HG03520 (cell line): ENCODE measurements around the gene FBL.
"Not testable (repeated sequence)": the region's sequence is repeated elsewhere in the genome, so short reads cannot be mapped to it uniquely, and the experiment has no call there.

Source experiments
- ATAC-seq: cut with Tn5 transposase; IDR thresholded peaks from one replicate; pipeline ENCODE4 v1.9.1; 2021; ENCODE audit warnings: mild to moderate bottlenecking, moderate library complexity; ENCODE audit not compliant: unreplicated experiment

FBL gene

DNA sequence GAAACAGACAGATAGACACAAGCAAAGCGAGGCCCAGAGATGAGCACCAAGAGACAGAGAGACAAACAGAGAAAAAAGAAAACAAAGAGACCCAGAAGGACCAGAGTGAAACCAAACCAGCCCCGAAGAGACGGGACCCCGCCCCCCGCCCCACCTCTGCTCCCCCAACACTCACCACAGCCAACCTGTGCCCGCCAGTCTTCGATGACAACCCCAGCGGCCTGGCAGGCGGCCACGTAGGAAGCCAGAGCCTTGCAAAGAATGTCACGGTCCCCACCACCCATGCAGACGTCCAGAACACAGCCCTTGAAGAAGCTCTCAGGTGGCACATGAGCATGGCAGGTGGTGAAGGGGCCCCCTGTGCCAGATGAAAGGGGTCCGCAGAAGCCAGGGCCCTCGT is 31.3 kb upstream of the FBL start:
- ATAC-seq, result not testable (repeated sequence)

DNA sequence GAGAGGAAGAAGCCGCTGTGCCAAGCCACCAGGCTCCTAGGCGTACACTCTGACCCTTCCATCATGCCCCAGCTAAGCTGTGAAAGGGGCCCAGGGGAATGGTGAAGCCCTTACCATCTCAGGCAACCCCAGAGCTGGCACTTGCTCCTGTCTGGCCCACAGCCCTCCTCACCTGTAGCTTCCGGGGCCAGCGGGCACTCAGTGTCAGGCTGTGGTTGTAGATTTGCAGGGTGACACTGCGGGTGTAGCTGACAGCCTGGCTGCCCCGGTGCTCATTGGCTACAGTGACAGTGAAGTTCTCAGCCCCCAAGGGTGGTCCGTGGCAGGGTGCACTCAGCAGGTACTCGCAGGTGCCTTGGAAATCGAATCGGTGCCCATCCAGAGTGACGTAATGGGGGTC is 30.3 kb upstream of the FBL start:
- ATAC-seq, result not testable (repeated sequence)

DNA sequence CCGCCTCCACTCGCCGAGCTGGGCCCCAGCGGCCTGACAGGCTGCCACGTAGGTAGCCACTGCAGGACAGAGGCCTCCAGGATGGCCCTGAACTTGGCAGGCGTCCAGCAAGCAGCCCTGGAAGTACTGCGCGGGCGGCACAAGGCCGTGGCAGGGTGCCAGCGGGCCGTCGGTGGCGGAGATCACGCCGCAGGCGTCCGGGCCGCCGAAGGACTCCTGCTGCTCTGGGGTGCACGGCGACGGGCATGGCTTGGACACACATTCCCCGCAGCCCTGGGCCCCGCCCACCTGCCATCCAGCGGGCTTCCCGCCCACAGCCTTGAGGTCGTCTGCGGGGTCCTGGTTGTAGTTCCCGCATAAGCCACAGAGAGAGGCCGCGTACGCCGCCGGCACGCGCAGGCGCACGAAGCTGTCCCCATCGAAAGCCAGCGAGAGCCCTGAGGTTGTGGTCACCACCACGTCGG is 29.3 kb upstream of the FBL start:
- not testable (repeated sequence) for ATAC-seq

DNA sequence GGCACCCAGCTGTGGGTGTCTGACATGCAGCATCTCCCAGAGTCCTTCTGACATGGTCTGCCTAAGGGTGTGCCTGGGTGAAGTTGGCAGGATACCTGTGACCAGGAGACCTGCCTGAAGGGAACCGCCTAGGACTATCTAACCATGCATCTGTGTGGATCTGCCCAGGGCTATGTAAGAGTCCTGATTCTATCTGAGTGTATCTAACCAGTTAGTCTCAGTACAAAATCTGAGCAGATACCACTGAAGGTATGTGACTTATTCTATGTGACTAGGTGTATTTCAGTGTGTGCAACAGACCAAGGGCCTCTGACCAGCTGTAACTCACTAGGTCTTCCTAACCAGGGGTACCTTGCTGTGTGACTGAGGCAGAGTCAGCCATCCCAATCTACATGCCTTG is 28.2 kb upstream of the FBL start:
- ATAC-seq, result no peak

DNA sequence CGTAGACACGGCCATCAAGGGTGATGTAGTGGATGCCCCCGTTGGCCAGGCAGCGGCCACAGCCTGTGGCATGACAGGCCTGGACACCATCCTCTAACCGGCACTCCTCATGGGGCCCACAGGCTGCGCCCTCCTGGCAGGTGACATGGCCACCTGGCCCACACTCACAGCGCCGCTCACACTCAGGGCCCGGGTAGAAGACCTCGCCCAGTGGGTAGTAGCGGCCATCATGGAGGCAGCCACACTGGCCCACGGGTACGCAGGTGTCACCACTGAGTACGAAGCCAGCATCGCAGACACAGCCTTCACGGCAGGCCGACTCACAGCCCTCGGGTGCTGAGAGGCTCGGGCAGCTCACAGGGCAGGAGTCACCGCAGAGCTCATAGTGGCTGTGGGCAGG is 27.2 kb upstream of the FBL start:
- ATAC-seq, result no peak

DNA sequence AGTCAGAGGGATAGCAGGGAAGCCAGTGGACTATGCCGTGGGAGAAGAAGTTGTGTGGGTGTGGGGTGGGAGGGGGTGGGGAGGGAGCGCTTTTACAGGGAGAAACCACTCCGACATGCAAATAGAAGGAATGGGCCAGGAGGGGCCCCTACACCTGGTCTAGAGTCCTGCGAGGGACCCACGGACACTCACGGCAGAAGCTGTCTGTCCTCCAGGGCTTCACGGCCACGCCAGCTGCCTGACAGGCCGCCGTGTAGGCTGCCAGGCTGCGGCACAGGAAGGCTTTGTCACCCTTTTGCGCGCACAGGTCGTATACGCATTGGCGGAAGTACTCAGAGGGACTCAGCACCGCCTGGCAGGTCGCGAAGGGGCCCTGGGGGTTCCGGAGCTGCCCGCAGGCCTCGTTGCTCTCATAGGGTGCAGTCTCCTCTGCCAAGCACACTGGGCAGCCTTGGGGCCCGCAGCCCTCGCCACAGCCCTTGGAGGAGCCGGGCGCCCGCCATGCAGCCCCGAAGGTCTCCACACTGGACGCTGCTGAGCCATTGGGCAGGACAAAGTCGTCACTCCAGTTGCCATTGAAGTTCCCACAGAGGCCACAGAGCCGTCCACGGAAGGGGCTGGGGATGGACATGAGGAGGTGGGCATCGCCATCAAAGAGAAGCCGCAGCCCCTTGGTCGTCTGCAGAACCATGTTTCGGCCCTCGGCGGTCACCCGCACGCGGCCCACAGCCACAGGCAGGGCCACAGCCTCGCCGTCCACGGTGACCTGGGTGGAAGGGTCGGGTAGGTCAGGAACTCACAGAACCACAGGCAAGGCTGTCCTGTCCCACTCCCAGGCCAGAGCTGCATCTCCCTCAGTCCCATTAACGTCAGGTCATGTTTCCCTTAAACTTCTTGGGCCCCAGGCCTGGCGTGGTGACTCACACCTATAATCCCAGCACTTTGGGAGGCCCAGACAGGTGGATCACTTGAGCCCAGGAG is 26.0 kb upstream of the FBL start:
- no peak for ATAC-seq

DNA sequence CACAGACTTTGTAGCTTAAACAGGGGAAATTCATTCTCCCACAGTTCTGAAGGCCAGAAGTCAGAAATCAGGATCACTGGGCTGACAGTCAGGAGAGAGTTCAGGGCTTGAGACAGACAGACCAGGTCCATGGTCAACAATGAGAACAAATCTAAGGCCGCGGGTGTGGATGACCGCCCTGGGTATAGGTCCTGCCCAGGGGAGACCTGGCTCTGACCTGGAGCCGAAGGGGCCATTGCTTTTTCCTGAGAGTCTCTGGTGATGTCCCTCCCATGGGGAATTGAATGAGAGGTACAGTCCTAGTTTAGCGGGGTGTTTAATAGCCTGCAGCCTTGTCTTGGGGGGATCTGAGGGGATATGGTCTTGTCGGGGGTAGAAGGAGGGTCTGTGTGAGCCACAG is 25.2 kb upstream of the FBL start:
- no peak for ATAC-seq

DNA sequence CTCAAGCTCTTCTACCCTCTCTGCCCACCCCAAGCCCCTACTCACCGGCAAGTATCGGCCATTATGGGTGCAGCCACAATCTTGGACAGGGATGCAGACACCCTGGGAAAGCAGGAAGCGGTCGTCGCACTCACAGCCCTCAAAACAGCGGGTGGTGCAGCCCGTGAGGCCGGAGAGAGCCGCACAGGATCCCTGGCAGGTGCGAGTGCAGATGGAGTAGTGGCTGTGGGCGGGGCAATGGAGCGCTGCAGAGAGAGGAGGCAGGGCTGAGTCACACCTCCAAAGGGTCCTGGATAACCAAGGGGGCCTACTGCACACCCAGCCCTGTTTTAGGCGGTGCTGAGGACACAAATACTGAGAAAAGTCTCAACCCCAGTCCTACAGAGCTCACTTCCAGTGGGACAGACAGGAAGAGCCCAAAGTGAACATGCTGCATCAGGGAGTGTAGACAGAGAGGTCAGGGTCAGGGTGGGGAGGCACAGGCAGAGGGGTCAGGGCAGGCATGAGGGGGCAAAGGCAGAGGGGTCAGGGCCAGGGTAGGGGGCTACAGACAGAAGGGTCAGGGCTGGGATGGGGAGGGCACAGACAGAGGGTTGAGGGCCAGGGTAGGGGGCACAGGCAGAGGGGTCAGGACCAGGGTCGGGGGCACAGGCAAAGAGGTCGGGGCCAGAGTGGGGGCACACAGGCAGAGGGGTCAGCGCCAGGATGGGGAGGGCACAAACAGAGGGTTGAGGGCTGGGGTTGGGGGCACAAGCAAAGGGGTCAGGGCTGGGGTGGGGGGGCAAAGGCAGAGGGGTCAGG is 24.2 kb upstream of the FBL start:
- no peak for ATAC-seq

DNA sequence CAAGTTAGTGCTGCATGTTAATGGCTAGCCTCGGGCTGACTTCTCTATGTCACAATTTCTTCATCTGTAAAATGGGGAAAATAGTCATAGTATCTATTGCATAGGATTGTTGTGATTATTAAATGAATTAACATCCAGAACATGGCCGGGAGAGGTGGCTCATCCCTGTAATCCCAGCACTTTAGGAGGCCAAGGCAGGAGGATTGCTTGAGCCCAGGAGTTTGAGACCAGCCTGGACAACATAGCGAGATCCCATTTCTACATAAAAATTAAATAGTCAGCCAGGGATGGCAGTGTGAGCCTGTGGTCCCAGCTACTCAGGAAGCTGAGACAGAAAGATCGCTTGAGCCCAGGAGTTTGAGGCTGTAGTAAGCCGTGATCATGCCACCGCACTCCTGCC is 21.8 kb upstream of the FBL start:
- no peak for ATAC-seq

DNA sequence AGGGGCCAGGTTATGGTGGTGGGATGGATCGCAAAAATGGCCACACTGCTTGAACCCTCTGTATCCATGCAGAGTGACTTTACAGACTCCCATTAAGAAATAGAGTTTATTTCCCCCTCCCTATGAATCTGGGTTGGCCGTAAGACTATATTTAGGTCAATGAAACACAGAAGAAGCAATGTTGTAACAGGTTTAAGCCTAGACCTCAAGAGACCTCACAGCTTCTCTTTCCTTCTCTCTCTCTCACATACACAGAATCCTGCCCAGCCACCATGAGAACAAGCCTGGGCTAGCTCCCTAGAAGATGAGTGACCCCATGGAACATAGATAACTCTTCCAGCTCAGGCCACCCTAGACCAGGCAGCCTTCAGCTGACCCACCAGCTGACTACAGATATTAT is 21.0 kb upstream of the FBL start:
- ATAC-seq, result no peak

DNA sequence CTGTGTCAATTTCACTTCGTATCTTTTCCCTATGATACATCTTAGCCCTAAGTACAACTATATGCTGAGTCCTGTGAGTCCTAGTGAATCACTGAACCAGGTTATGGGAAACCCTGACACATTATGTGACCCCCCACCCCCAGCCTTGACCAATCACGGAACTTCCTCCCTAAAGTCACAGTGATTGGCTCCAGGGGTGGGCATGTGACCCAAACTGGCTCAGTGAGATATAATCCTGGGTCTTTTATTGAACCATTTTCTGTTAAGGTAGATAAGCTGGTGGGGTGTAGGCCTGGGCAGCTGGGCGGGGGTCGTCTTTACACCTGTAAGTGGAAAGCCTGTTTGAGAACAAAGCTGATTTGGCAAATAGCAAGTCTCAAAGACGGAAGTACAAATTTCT is 19.8 kb upstream of the FBL start:
- no peak for ATAC-seq

DNA sequence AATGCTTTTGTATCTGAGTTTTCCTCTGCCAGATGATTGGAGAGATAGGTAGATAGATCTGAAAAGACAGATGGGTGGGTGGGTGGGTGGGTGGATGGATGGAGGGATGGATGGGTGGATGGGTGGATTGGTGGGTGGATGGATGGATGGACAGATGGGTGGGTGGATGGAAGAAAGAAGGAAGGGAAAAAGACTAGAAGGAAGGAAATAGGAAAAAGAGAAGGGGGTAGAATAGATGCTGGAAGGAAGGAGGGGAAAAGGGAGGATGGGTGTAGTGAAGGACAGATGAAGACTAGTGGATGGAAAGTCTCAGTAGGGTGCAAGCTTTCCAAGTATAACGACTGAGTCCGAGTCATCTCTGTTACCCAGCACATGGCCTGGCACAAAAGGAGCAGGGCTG is 19.0 kb upstream of the FBL start:
- ATAC-seq, result no peak

DNA sequence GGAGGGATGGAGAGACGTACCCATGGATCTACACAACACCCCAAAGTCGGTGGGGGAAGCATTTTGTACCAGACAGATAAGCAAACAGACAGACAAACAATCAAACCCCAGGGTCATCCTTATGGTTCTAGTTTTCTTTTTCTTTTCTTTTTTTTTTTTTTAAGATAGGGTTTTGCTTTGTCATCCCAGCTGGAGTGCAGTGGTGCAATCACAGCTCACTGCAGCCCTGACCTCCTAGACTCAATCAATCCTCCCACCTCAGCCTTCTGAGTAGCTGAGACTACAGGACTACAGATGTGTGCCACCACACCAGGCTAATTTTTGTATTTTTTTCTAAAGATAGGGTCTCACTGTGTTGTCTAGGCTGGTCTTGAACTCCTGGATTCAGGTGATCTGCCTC is 17.9 kb upstream of the FBL start:
- ATAC-seq, result no peak

DNA sequence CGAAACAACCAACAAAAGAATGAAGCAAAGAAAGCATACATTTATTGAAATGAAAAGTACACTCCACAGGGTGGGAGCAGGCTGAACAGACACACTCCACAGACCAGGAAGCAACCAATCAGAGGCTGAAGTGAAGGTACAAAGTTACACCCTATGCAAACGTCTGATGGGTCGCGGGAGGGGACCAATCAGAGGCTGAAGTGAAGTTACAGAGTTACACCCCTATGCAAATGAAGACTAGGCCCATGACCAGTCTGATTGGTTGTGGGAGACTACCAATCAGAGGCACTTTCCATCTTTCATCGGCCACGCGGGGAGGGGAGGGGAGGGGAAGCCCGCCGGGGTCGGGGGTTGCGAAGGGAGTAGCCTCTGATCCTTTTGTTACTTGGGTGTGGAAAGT is 12.4 kb upstream of the FBL start:
- no peak for ATAC-seq

DNA sequence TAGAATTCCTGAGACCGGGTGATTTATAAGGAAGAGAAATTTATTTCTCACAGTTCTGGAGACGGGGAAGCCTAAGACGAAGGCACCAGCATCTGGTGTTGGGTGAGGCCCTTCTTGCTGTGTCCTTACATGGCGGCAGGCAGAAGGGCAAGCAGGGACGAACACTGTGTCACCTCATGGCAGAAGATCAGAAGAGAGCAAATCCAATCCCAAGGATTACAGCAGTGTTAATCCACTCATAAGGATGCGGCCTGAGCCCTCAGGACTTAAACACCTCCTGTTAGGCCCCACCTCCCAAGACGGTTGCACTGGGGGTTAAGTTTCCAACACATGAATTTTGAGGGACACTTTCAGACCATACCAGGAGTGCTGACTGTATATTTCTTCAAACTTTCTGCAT is 6.7 kb upstream of the FBL start:
- no peak for ATAC-seq

DNA sequence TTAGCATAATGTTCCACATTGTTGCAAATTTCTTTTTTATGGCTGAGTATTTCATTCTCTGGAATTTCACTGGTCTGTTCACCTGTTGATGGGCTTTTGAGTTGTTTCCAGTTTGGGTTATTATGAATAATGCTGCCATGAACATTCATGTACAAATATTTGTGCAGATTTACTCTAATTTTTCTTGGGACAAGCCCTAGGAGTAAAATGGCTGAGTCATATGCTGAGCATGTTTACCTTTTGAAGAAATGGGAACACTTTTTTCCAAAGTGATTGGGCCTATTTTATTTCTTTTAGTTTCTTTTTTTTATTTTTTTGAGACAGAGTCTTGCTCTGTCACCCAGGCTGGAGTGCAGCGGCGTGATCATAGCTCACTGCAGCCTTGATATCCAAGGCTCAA is 4.7 kb upstream of the FBL start:
- ATAC-seq, result no peak

DNA sequence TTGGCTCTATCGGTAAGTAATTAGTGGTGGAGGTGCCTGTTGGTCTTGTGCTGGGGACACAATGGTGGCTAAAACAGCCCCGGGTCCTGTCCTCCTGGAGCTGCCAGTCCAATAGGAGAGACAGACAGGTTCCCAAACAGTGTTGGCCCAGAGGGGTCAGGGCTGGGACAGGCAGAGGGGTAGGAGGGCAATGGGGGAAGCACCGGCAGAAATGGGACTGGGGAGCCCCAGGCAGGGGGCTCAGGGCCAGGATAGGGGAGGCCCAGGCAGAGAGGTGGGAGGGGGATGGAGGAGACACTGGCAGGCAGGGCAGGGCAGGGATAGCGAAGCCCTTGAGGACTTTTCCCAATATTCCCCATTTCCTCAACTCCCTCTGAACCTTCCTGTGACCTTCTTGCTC is 2.2 kb upstream of the FBL start:
- ATAC-seq, result no peak

DNA sequence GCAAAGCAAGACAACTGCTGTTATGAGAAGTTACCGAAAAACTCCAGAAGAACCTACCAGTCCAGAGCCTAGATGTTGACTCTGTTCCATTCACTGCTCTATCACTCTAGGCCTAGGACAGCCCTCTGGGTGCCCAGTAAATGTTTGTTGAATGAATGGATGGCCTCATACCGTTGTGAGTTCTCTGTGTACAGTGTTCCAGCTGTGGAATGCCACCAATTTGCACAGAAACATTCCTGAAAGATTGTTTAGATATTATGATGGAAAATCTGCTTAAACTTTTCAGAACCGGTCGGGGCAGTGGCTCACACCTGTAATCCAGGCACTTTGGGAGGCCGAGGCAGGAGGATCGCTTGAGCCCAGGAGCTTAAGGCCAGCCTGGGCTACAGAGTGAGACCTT is 1.3 kb upstream of the FBL start:
- ATAC-seq, result no peak

DNA sequence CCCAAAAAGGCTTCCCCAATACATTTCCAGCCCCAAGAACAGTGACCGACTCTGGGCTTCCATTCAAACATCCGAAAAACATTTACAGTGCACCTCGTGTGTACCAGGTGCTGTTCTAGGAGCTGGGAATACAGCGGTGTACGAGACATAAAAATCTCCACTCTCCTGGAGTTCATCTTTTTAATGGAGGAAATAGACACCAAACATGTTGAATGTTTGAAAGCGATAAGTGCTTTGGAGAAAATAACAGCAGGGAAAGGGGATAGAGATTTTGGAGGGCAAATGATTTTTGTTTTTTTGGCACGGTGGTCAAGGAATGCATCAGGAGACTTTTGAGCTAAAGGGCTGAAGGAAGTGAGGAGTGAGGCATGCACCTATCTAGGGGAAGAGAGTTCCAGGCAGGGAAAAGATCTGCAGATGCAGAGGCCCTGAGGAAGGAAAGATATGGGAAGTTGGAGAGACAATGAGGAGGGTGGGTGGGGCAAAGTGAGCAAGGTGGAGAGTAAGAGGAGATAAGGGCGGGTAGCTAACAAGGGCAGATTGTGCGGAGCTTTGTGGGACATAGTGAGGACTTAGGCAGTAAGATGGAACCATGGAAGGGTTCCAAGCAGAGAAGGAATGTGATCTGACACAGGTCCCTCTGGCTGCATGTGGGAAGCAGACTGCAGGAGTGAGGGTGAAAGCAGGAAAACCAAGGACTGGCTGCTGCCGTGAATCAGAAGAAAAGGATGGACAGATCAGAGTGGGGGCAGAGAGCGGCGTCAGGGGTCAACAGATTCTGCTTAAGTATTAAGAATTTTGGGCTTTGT is 703 bp upstream of the FBL start:
- no peak for ATAC-seq

DNA sequence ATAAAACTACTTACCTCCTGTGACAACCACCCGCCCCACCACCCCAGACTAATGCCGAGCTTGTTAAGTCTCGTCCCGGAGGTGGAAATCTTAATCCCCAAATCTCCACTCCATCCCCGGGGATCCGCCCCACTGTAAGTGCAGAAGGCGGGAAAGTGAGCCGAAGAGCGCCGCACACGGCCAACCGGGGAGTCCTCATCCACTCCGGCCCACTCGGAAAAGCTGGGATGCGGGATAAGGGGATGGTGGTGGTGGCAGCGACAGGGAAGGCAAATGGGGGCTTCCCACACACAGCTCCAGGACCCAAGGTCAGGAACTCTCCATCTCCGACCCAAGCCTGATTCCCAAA is 621 bp downstream of the FBL start:
- no peak for ATAC-seq

DNA sequence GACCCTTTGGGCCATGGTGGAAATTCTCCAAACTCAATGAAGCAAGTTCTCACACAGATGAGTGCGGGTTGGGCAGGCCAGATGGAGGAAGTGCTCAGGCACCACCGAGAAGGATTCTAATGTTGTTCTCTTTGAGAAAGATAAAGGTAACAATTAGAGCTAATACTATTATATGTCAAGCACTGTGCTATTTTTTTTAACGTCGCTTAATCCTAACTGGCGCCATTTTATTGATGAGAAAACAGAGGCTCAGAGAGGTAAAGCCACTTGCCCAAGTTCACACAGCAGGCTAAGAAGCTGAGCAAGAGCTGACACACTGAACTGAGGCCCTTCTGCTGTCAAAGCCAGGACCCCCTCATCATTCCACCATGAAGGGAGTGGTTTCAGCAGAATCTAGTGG is 1.0 kb downstream of the FBL start:
- no peak for ATAC-seq
